Vagina (tissue), 2 donors: ENCODE data around the gene TBL1XR1.

Experiments used
- POLR2A ChIP-seq, 2 donors: fragments of 450-650 bp; IDR thresholded peaks; one replicate each; pipeline ENCODE4 v1.6.1; 2017; ENCODE audit warnings: antibody characterized with exemption in 2 of 2, mild to moderate bottlenecking in 2 of 2, moderate library complexity in 2 of 2
- TF ChIP-seq, protein P1 (sequence below), 3 experiments: fragments of 450-650 bp in 2 of 3; fragments of 200-600 bp in 1 of 3; sonication (generic) in 1 of 3; IDR thresholded peaks; one replicate each; pipeline ENCODE4 v1.5.1; 2017 to 2019; ENCODE audit warnings: antibody characterized with exemption in 3 of 3, mild to moderate bottlenecking in 2 of 3, moderate library complexity in 2 of 3

DNA sequence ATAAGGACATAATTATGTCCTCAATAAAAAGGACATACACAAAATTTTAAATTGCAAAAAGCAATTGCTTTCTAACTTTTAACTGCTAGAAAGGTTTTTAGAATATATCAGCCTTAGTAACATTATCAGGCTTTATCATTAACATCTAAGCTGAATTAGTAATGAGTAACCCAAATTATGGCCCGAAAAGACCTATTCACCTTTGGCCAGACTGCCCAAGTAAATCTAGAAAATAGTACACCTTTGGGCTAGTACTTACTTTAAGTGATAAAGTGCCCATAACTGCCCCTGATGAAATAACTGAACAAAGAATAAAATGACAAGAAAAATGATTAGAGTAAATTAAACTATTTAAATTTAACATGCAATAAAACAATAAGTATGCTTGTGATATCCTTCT, 117.2 kb downstream of the TBL1XR1 start:
- TF ChIP-seq, protein P1, sequence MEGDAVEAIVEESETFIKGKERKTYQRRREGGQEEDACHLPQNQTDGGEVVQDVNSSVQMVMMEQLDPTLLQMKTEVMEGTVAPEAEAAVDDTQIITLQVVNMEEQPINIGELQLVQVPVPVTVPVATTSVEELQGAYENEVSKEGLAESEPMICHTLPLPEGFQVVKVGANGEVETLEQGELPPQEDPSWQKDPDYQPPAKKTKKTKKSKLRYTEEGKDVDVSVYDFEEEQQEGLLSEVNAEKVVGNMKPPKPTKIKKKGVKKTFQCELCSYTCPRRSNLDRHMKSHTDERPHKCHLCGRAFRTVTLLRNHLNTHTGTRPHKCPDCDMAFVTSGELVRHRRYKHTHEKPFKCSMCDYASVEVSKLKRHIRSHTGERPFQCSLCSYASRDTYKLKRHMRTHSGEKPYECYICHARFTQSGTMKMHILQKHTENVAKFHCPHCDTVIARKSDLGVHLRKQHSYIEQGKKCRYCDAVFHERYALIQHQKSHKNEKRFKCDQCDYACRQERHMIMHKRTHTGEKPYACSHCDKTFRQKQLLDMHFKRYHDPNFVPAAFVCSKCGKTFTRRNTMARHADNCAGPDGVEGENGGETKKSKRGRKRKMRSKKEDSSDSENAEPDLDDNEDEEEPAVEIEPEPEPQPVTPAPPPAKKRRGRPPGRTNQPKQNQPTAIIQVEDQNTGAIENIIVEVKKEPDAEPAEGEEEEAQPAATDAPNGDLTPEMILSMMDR (IDR thresholded peaks at IDR 0.05): no peak
- no peak for TF ChIP-seq POLR2A (IDR thresholded peaks at IDR 0.05)
